Measurements from ENCODE around the gene TSC2.
"Not testable (repeated sequence)": the region's sequence is repeated elsewhere in the genome, so short reads cannot be mapped to it uniquely, and the experiment has no call there.

- TF ChIP-seq EZH2phosphoT487 (IDR thresholded peaks at IDR 0.05; ENCODE audit: borderline replicate concordance, low read length); CTCF (conservative IDR thresholded peaks at IDR 0.05; ENCODE audit: low read depth, low read length); EZH2 (IDR thresholded peaks at IDR 0.05; ENCODE audit: low read length, unreplicated experiment): not testable (repeated sequence)
Measured at GRCh38 chr16:2109872-2110271, 62.1 kb downstream of the TSC2 start.

All from PC-3 (cell line).